Ovary (tissue), 3 donors: ENCODE data around the gene MRTFA.

ENCODE experiments used
- EP300 ChIP-seq: sonication (generic); formaldehyde crosslinking; IDR thresholded peaks from one replicate; pipeline ENCODE4 v1.6.1; 2017; ENCODE audit warnings: antibody characterized with exemption
- POLR2A ChIP-seq: fragments of 450-650 bp; IDR thresholded peaks from one replicate; pipeline ENCODE4 v1.6.1; 2017; ENCODE audit warnings: antibody characterized with exemption, mild to moderate bottlenecking, moderate library complexity
- TF ChIP-seq, protein P1 (sequence below), 3 donors: fragments of 450-650 bp in 2 of 3; fragments of 200-600 bp in 1 of 3; IDR thresholded peaks; one replicate each; pipeline versions ENCODE4 v1.5.1 to v1.8.0; 2016 to 2022; ENCODE audit warnings: antibody characterized with exemption in 3 of 3, mild to moderate bottlenecking in 1 of 3
- donor health status: DM: no; HTN: no; CAD: no.

DNA sequence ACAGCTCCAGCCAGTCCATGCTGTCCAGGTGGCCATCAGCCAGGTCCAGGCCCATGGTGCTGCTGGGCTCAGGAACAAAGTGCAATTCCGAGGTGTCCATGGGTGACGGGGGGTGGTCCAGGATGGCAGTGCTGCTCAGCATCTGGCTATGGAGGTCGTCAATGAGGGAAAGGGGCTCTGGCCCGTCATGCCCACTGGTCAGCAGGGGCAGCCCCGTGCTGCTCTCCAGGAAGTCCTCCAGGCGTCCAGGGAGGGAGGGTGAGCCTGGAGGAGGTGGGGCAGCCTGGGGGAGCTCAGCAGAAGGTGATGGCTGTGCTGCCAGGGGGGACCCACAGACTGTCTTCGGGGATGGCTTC is 225.0 kb downstream of the MRTFA start:
- TF ChIP-seq, protein P1, sequence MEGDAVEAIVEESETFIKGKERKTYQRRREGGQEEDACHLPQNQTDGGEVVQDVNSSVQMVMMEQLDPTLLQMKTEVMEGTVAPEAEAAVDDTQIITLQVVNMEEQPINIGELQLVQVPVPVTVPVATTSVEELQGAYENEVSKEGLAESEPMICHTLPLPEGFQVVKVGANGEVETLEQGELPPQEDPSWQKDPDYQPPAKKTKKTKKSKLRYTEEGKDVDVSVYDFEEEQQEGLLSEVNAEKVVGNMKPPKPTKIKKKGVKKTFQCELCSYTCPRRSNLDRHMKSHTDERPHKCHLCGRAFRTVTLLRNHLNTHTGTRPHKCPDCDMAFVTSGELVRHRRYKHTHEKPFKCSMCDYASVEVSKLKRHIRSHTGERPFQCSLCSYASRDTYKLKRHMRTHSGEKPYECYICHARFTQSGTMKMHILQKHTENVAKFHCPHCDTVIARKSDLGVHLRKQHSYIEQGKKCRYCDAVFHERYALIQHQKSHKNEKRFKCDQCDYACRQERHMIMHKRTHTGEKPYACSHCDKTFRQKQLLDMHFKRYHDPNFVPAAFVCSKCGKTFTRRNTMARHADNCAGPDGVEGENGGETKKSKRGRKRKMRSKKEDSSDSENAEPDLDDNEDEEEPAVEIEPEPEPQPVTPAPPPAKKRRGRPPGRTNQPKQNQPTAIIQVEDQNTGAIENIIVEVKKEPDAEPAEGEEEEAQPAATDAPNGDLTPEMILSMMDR (IDR thresholded peaks at IDR 0.05) = no peak
- no peak for TF ChIP-seq POLR2A
- no peak for TF ChIP-seq EP300
